ENCODE data around the gene OR52M1.
A peak's percentile ranks its signal among the peaks of the same experiment; 100 is the strongest.
"Not testable (repeated sequence)": the region's sequence is repeated elsewhere in the genome, so short reads cannot be mapped to it uniquely, and the experiment has no call there.

Gene OR52M1

GRCh38 chr11:4544891-4545290, at the start of gene OR52M1:
Gene OR52M1 (plus strand): TSS chr11:4545191. CDS start chr11:4545191, 0 bp downstream.
- DNase-seq (ENCODE audit: low read depth in 3 of 3), result no peak

- DNase-seq (ENCODE audit: low read depth in 3 of 3), result no peak
Observed at GRCh38 chr11:4495487-4495886, 49.5 kb upstream of the OR52M1 start.

- DNase-seq (ENCODE audit: low read depth in 3 of 3), result no peak
Observed at GRCh38 chr11:4495986-4496385, 49.0 kb upstream of the OR52M1 start.

GRCh38 chr11:4496557-4497248, 48.3 kb upstream of the OR52M1 start:
- no peak for DNase-seq (ENCODE audit: low read depth in 3 of 3)

GRCh38 chr11:4508886-4509285, 36.1 kb upstream of the OR52M1 start:
- DNase-seq (ENCODE audit: low read depth in 3 of 3), result no peak

GRCh38 chr11:4511282-4512245, 33.4 kb upstream of the OR52M1 start:
- DNase-seq (ENCODE audit: low read depth in 3 of 3), result no peak

GRCh38 chr11:4514196-4514595, 30.8 kb upstream of the OR52M1 start:
- DNase-seq (ENCODE audit: low read depth in 3 of 3), result no peak

- no peak for DNase-seq (ENCODE audit: low read depth in 3 of 3)
Observed at GRCh38 chr11:4522339-4522738, 22.7 kb upstream of the OR52M1 start.

- DNase-seq (ENCODE audit: low read depth in 3 of 3), result no peak
Observed at GRCh38 chr11:4522752-4523151, 22.2 kb upstream of the OR52M1 start.

GRCh38 chr11:4523666-4524065, 21.3 kb upstream of the OR52M1 start:
- no peak for DNase-seq (ENCODE audit: low read depth in 3 of 3)

- DNase-seq (ENCODE audit: low read depth in 3 of 3), result no peak
Observed at GRCh38 chr11:4527926-4528325, 17.1 kb upstream of the OR52M1 start.

GRCh38 chr11:4531686-4532085, 13.3 kb upstream of the OR52M1 start:
- DNase-seq (ENCODE audit: low read depth in 3 of 3), result not testable (repeated sequence)

GRCh38 chr11:4539603-4540219, 5.3 kb upstream of the OR52M1 start:
- peak; percentile 10 to 12 (median 10) for DNase-seq (ENCODE audit: low read depth in 3 of 3)

- no peak for DNase-seq (ENCODE audit: low read depth in 3 of 3)
Observed at GRCh38 chr11:4541071-4541470, 3.9 kb upstream of the OR52M1 start.

- DNase-seq (ENCODE audit: low read depth in 3 of 3), result no peak
Observed at GRCh38 chr11:4543561-4543960, 1.4 kb upstream of the OR52M1 start.

GRCh38 chr11:4546878-4547277, 1.9 kb downstream of the OR52M1 start:
- DNase-seq (ENCODE audit: low read depth in 3 of 3), result no peak

GRCh38 chr11:4547416-4547815, 2.4 kb downstream of the OR52M1 start:
- DNase-seq (ENCODE audit: low read depth in 3 of 3), result no peak

- DNase-seq (ENCODE audit: low read depth in 3 of 3), result no peak
Observed at GRCh38 chr11:4551346-4551979, 6.5 kb downstream of the OR52M1 start.

- no peak for DNase-seq (ENCODE audit: low read depth in 3 of 3)
Observed at GRCh38 chr11:4559527-4560440, 14.8 kb downstream of the OR52M1 start.

GRCh38 chr11:4560467-4560866, 15.5 kb downstream of the OR52M1 start:
- no peak for DNase-seq (ENCODE audit: low read depth in 3 of 3)

GRCh38 chr11:4565371-4565770, 20.4 kb downstream of the OR52M1 start:
- no peak for DNase-seq (ENCODE audit: low read depth in 3 of 3)
